ENCODE results near the gene SMARCB1. TPM values are rescaled to one million over a fixed set of nuclear protein-coding genes. Genes with fewer than 3 reads are reported as not detected.

Gene SMARCB1
- total RNA-seq, 2 experiments from 2014 or later, result 91.4 to 92.6 TPM

DNA sequence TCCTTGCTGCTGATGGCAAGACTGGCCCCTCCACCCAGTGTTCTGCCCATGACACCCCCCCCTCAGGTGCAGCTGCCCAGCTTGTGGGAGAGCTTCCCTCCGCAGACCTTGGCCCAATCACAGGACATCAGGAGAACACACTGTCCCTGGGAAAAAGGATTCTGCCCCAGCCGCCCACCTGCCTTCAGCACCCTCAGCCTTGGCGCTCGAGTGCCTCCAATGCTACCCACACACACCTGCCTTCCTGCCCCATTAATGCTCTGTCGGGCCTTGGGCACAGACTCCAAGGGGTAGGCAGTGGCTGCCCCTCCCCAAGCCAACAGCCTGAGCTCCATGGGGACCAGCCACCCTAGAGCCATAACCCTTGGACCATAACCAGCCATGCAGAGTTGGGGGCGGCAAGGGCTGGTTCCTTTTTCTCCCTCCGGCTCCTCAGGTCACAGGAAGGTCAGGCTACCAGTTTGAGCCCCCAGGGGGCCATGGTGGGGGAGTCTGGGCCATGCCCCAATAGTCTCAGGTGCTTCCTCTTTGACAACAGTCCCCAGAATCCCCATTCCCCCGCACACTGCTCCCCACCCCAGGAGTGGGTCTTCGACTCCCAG lies 34.6 kb upstream of the SMARCB1 start:
- no peaks in the 10 kb centered on the region for H3K9me3 Mint-ChIP-seq
- peak overlapping the region; percentile 72 for H3K27ac Mint-ChIP-seq
- H3K27me3 Mint-ChIP-seq, result no peaks in the 10 kb centered on the region
- H3K4me1 Mint-ChIP-seq, result peaks cover 19% of the 10 kb centered on the region
- POLR2A ChIA-PET, result no interaction called here
- CTCF ChIA-PET, result interaction anchor here (0.6 to 3.5 kb wide), 3 partner anchors 13 to 233 kb away, joined by 5 to 20 read pairs (median 5); partner anchors contain the start of gene CHCHD10
- no peak for DNase-seq
- peak overlapping the region; percentile 66 for H3K4me3 Mint-ChIP-seq
- H3K36me3 Mint-ChIP-seq (ENCODE audit: low read depth), result no peaks in the 10 kb centered on the region

DNA sequence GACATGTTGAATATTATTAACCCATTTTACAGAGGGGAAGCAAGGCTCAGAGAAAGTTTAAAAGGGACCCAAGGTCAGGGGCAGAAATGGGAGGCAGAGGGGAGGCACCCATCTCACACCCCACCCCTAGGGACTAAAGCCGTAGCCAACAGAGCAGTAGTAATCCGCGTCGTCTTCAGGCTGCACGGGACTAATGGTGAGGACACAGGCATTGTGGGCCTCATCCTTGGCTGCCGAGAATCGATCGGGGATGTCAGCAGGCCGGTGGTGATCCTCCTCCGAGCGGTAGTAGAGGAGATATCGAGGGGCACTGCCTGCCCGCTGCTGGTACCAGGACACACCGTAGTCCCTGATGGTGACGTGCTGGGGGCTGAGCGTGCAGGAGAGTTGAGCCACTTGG lies 34.0 kb upstream of the SMARCB1 start:
- ChIA-PET POLR2A (no interaction called here), CTCF (interaction anchor here (0.6 kb wide), 1 partner anchor 21 kb away, joined by 5 read pairs; no protein-coding TSS in a partner anchor)
- Mint-ChIP-seq H3K27ac (peak overlapping the region; percentile 72), H3K27me3 (no peaks in the 10 kb centered on the region), H3K9me3 (no peaks in the 10 kb centered on the region), H3K4me3 (peak overlapping the region; percentile 66), H3K36me3 (ENCODE audit: low read depth) (no peaks in the 10 kb centered on the region), H3K4me1 (peaks cover 19% of the 10 kb centered on the region)
- DNase-seq, result no peak

- CTCF ChIA-PET, result no interaction called here
Measured at GRCh38 chr22:23753385-23753784, 33.4 kb upstream of the SMARCB1 start.

GRCh38 chr22:23754220-23754919 lies 32.4 kb upstream of the SMARCB1 start, which contains the start of gene VPREB3:
Gene VPREB3, minus strand, starts transcription at chr22:23754425. Its CDS starts 62 bp downstream, at chr22:23754363.
- no peak for DNase-seq
- CTCF ChIA-PET, result interaction anchor here (1.2 kb wide), 1 partner anchor 95 kb away, joined by 3 read pairs; no protein-coding TSS in a partner anchor
- Mint-ChIP-seq H3K27me3 (no peaks in the 10 kb centered on the region), H3K4me3 (peak within 1 kb of the TSS; percentile 7), H3K9me3 (no peaks in the 10 kb centered on the region), H3K27ac (no peak within 1 kb of the TSS), H3K36me3 (ENCODE audit: low read depth) (no peaks in the 10 kb centered on the region), H3K4me1 (peaks cover 19% of the 10 kb centered on the region)
- POLR2A ChIA-PET, result no interaction called here

More at GRCh38 chr22:23753385-23753784, 33.4 kb upstream of the SMARCB1 start:
- Mint-ChIP-seq H3K27me3 (no peaks in the 10 kb centered on the region), H3K36me3 (ENCODE audit: low read depth) (no peaks in the 10 kb centered on the region), H3K4me3 (peak overlapping the region; percentile 7), H3K9me3 (no peaks in the 10 kb centered on the region), H3K4me1 (peaks cover 19% of the 10 kb centered on the region), H3K27ac (no peak overlapping the region)
- POLR2A ChIA-PET, result no interaction called here
- no peak for DNase-seq

- no peaks in the 10 kb centered on the region for H3K9me3 Mint-ChIP-seq
- no peaks in the 10 kb centered on the region for H3K36me3 Mint-ChIP-seq (ENCODE audit: low read depth)
- ChIA-PET POLR2A (no interaction called here), CTCF (interaction anchor here (1.2 kb wide), 1 partner anchor 94 kb away, joined by 3 read pairs; no protein-coding TSS in a partner anchor)
- peaks cover 13% of the 10 kb centered on the region for H3K4me1 Mint-ChIP-seq
- no peak overlapping the region for H3K4me3 Mint-ChIP-seq
- DNase-seq, result no peak
- no peaks in the 10 kb centered on the region for H3K27me3 Mint-ChIP-seq
- no peak overlapping the region for H3K27ac Mint-ChIP-seq
Measured at GRCh38 chr22:23754980-23755636, 31.7 kb upstream of the SMARCB1 start.

GRCh38 chr22:23755711-23756110 lies 31.1 kb upstream of the SMARCB1 start:
- H3K9me3 Mint-ChIP-seq, result no peaks in the 10 kb centered on the region
- no peak overlapping the region for H3K4me3 Mint-ChIP-seq
- ChIA-PET POLR2A (no interaction called here), CTCF (no interaction called here)
- no peak overlapping the region for H3K27ac Mint-ChIP-seq
- H3K4me1 Mint-ChIP-seq, result peaks cover 7% of the 10 kb centered on the region
- no peaks in the 10 kb centered on the region for H3K27me3 Mint-ChIP-seq
- no peaks in the 10 kb centered on the region for H3K36me3 Mint-ChIP-seq (ENCODE audit: low read depth)
- DNase-seq, result no peak

DNA sequence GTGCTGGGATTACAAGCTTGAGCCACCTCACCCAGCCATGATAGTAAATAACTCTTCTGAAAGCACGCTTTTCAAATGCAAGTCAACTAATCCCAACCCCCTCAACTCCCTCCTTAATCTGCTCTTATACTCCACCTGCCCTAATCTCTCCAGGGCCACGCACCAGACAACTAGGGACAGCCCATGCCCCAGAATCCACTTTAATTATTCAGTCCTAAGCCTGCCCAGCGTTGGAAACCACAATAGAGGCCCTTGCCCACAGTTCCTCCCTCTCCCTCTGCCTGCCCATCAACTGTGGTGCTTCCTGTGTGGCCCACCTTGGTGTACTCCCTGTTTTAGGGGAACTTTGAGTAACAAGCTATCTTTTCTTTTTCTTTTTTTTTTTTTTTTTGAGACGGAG lies 29.9 kb upstream of the SMARCB1 start:
- Mint-ChIP-seq H3K4me3 (no peak overlapping the region), H3K27ac (no peak overlapping the region), H3K36me3 (ENCODE audit: low read depth) (no peaks in the 10 kb centered on the region), H3K9me3 (no peaks in the 10 kb centered on the region), H3K4me1 (peaks cover 5% of the 10 kb centered on the region), H3K27me3 (no peaks in the 10 kb centered on the region)
- CTCF ChIA-PET, result interaction anchor here (0.7 kb wide), 1 partner anchor 258 kb away, joined by 3 read pairs; no protein-coding TSS in a partner anchor
- DNase-seq, result no peak
- POLR2A ChIA-PET, result no interaction called here

DNA sequence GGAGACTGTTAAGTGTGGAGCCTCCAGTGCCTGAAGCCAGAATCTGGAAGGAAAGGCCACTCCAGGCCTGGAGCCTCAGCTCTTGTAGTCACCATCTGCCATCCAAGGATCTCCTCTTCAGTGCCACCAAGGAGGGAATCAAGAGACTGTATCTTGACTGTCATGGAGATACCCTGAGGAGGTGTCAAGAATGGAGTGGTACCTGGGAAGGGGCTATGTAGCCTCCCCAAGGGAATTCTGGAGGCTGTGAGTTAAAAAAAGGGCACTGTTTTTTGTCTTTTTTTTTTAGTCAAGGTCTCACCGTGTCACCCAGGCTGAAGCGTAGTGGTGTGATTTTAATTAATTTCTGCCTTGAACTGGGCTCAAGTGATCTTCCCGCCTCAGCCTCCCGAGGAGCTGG lies 27.2 kb upstream of the SMARCB1 start:
- no peaks in the 10 kb centered on the region for H3K9me3 Mint-ChIP-seq
- no peaks in the 10 kb centered on the region for H3K36me3 Mint-ChIP-seq (ENCODE audit: low read depth)
- CTCF ChIA-PET, result interaction anchor here (1.0 to 1.6 kb wide), 3 partner anchors 12 to 19 kb away, joined by 3 to 4 read pairs (median 4); no protein-coding TSS in a partner anchor
- no peak overlapping the region for H3K27ac Mint-ChIP-seq
- H3K4me1 Mint-ChIP-seq, result peaks cover 23% of the 10 kb centered on the region
- DNase-seq, result no peak
- POLR2A ChIA-PET, result no interaction called here
- no peak overlapping the region for H3K4me3 Mint-ChIP-seq
- no peaks in the 10 kb centered on the region for H3K27me3 Mint-ChIP-seq

GRCh38 chr22:23760056-23760455 lies 26.7 kb upstream of the SMARCB1 start:
- no peak overlapping the region for H3K4me3 Mint-ChIP-seq
- no peaks in the 10 kb centered on the region for H3K9me3 Mint-ChIP-seq
- no peaks in the 10 kb centered on the region for H3K27me3 Mint-ChIP-seq
- ChIA-PET CTCF (interaction anchor here (1.0 to 1.6 kb wide), 3 partner anchors 11 to 19 kb away, joined by 3 to 4 read pairs (median 4); no protein-coding TSS in a partner anchor), POLR2A (no interaction called here)
- H3K36me3 Mint-ChIP-seq (ENCODE audit: low read depth), result no peaks in the 10 kb centered on the region
- no peak overlapping the region for H3K27ac Mint-ChIP-seq
- peaks cover 25% of the 10 kb centered on the region for H3K4me1 Mint-ChIP-seq
- DNase-seq, result no peak

GRCh38 chr22:23762842-23763578 lies 23.8 kb upstream of the SMARCB1 start, which contains the start of gene C22orf15:
Gene C22orf15, plus strand, starts transcription at chr22:23762990. Its CDS starts 317 bp downstream, at chr22:23763307.
- Mint-ChIP-seq H3K27me3 (no peaks in the 10 kb centered on the region), H3K36me3 (ENCODE audit: low read depth) (peaks cover 2% of the 10 kb centered on the region), H3K27ac (peak within 1 kb of the TSS; percentile 82), H3K4me1 (peaks cover 40% of the 10 kb centered on the region), H3K4me3 (peak within 1 kb of the TSS; percentile 51), H3K9me3 (no peaks in the 10 kb centered on the region)
- ChIA-PET CTCF (interaction anchor here (0.5 to 4.9 kb wide), 6 partner anchors 12 to 1632 kb away, joined by 3 to 20 read pairs (median 4); partner anchors contain the start of gene ZNF70), POLR2A (no interaction called here)
- DNase-seq, result no peak

GRCh38 chr22:23763579-23763945 lies 23.2 kb upstream of the SMARCB1 start:
- Mint-ChIP-seq H3K9me3 (no peaks in the 10 kb centered on the region), H3K36me3 (ENCODE audit: low read depth) (peaks cover 2% of the 10 kb centered on the region), H3K4me3 (peak overlapping the region; percentile 51), H3K27me3 (no peaks in the 10 kb centered on the region), H3K27ac (peak overlapping the region; percentile 82), H3K4me1 (peaks cover 40% of the 10 kb centered on the region)
- ChIA-PET CTCF (interaction anchor here (0.5 to 4.9 kb wide), 4 partner anchors 11 to 115 kb away, joined by 3 to 20 read pairs (median 6); partner anchors contain the start of gene ZNF70), POLR2A (no interaction called here)
- DNase-seq, result peak; percentile 43

DNA sequence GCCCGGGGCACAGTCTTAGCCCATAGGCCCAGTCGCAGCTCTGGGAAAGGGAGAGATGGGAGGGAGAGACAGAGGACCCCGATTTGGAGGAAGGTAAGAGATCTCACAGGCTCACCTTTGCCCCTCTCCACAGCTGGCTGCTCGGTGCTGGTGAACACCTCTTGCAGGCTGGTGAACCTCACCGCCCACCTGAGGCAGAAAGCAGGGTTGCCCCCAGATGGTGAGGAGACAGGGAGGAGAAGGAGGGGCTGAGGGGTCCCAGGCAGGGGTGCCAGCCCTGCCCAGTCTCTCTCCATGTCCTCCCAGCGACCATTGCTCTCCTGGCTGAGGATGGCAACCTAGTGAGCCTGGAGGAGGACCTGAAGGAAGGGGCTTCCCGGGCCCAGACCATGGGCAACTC lies 22.8 kb upstream of the SMARCB1 start:
- H3K27ac Mint-ChIP-seq, result peak overlapping the region; percentile 82
- ChIA-PET CTCF (interaction anchor here (0.7 to 4.9 kb wide), 3 partner anchors 11 to 86 kb away, joined by 3 to 20 read pairs (median 8); partner anchors contain the start of gene ZNF70), POLR2A (no interaction called here)
- H3K4me1 Mint-ChIP-seq, result peaks cover 41% of the 10 kb centered on the region
- peak overlapping the region; percentile 51 for H3K4me3 Mint-ChIP-seq
- no peaks in the 10 kb centered on the region for H3K9me3 Mint-ChIP-seq
- no peak for DNase-seq
- no peaks in the 10 kb centered on the region for H3K27me3 Mint-ChIP-seq
- peaks cover 2% of the 10 kb centered on the region for H3K36me3 Mint-ChIP-seq (ENCODE audit: low read depth)
